Activated T-helper 1 cell treated with anti-CD3 and anti-CD28 coated beads, Interleukin-2, amount 50 U/mL, for 16 hours (primary cell): ENCODE data around the gene CHN1.

Experiments
- DNase-seq, 2 donors: peaks; one replicate each; pipeline ENCODE4 v3.0.0-alpha.2; 2020; ENCODE audit warnings: low read depth in 1 of 2, low spot score in 1 of 2

Gene CHN1

GRCh38 chr2:174877301-174877700, 127.9 kb downstream of the CHN1 start:
- no peak for DNase-seq

DNA sequence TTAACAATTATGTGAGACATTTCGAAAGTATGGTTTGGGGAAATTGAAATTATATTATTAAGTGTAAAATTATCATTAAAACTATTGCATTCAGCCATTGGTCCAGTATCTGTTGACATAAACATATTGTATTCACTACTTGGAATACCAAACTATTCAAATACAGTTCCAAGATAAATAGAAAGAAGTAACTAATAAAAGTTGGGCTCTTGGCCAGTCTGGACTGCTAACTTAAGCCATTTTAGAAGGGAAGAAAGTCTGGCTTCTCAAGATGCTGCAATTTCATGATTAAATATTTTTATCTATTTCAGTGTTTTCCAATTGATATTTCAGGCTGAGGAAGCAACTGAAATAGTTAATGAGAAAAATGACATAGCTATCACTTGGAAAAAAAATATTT, 131.1 kb downstream of the CHN1 start:
- no peak for DNase-seq

DNA sequence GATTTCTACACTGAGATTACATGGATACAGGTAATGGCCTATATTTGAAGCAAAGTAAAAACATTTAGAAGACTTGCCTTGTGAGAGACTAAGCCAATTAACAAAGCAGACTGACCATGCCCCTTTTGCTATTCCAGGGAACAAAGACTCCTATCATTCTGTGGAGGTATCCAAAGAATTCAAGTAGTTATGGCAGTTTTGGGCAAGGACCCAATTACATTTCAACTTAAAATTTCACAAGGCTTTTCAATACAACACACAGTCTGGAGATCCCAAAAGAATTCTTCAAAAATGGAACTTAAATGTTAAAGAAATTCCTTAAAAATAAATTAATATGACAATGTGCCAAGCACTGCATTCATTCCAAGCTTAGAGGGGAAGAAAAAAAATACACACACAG, 131.7 kb downstream of the CHN1 start:
- no peak for DNase-seq

DNA sequence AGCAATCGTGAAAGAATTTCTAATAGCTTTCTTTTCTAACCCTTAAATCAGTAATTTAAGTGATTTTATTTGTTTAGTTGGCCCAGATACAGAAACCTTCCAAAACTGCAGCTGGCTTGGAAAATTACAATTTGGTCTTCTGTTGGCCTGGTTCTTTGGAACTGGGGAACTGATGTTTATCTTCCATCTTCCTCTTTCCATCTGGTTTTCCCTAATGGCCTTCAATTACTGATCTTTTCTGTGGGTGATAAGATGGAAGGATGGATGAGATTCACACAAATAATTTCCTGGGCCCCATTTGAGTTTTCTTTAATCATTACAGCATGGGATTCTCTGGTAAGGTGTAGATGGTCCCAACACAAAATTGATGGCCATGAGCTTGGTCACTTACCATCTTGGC, 134.4 kb downstream of the CHN1 start:
- no peak for DNase-seq

DNA sequence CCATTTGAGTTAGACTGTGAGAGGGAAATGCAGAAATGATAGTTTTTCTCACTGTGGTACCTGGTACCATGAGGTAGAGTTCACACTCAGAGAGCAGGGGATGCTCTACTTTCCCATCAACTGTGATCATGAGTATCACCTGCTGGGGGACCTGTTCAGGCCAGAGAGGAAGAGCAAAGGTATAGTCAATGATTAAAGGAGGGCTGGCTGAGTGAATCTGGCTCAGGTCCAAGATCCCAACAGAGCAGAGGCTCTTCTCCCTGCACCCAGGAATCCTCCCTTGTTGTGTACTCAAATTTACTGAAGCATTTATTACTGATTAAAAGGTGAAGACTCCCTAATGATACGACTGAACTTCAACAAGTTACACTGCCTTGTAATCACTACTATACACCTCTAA, 136.3 kb downstream of the CHN1 start:
- no peak for DNase-seq

DNA sequence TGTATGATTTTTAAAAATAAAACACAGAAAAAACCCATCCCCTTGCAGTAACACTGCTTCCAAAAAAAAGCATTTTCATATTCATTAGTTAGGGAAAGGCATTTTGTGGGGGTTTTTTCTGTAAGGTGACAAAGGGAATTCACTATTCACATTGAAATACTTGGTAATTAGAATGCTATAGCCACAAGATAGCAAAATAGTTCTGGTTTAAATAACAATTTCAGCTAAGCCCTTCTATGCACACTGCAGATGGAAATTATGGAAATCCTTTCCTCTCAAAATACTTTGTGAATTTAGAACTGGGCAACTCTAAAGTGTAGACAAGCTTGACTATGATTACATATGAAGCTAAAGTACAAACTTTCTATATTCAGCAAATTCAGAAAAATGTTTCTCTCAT, 138.8 kb downstream of the CHN1 start:
- DNase-seq = no peak

DNA sequence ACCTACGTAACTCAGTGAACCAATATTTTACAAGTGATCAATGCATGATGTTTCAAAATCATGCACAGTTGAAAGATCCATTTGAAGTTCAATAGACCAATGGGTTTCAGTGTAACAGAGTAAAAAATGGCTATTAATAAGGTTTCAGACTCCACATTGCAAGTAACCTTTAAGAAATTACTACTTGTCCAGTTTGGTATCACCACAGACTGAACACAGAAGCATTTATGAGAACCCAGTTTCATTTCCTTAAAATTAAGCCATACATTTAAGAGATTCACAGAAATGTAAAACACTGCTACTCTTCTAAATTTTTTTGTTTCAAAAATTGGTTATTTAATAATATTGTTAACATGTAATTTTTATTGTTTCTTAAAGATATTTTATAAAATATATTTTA, 142.0 kb downstream of the CHN1 start:
- no peak for DNase-seq

GRCh38 chr2:174859563-174860169, 145.5 kb downstream of the CHN1 start:
- no peak for DNase-seq

DNA sequence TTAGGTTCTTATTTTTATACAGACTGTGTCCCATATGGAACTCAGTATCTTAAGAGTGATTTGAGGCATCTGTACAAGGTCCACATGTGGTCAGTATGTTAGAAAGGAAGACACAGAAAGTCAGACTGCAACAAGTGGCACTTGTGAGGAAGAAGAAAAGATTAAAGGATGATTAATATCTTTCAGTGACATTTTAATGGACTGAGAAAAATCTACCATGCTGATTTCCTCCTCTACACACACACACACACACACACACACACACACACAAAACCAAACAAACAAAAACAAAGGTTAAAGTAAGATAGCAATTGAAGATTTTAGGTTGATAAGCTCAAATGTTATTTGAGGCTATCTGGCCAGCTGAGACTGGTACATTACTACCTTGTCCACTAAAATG, 146.4 kb downstream of the CHN1 start:
- no peak for DNase-seq

DNA sequence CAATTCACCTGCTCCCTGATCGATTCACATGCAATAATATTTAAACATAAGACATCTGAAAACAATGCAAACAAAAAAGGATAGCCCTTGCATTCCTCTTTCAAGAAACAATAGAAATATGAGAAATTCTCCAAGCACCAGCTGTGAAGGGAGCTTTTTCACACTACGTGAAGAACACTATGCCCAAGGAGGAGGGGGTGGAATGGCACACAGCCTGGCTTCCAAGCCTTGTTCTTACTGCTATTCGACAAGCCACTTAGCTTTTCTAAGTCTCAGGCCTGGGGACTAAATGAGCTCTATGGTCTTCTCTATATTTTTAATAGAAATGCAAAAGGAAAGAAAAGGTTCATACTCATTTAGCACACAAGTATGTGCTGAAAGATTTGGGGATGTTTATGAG, 148.7 kb downstream of the CHN1 start:
- no peak for DNase-seq

- DNase-seq = no peak
Measured at GRCh38 chr2:174846941-174847938, 157.9 kb downstream of the CHN1 start.

- no peak for DNase-seq
Measured at GRCh38 chr2:174846218-174846617, 159.0 kb downstream of the CHN1 start.

DNA sequence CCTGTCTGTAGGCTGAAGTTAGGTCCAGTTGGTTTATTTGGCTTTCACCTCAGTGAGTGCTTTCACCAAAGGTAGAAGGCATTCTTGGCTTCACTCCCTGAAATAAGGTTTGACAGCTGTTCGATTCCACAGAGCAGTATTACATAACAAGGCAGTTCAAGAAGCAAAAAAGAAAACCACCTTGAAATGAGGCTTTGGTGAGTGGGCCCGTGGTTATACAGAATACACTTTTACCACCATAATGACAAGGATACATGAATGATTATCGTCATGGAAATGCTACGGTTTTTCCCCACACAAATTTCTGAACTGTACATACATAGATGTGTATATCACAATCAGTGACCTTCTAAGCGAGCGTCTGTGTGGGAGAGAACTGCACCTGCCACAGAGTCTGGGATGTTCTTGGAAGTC, 160.9 kb downstream of the CHN1 start:
- no peak for DNase-seq

GRCh38 chr2:174842496-174842895, 162.7 kb downstream of the CHN1 start:
- no peak for DNase-seq

DNA sequence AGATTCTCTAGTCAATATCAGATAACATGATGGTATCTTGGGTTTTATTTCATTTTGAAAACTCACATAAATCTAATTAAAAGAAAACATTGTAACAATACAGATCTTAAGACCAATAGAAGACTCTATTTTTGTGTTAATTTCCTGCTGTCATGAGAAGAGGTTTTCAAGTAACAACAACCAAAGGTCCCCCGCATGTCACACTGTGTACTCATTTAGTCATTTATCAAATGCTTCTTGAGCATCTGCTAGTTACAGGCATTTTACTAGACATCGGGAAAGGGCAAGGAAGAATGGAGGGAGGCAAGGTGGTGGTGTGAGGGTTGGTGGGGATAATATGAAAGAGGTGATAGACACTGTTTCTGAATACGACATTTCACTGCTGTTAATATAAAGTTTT, 163.2 kb downstream of the CHN1 start:
- no peak for DNase-seq

DNA sequence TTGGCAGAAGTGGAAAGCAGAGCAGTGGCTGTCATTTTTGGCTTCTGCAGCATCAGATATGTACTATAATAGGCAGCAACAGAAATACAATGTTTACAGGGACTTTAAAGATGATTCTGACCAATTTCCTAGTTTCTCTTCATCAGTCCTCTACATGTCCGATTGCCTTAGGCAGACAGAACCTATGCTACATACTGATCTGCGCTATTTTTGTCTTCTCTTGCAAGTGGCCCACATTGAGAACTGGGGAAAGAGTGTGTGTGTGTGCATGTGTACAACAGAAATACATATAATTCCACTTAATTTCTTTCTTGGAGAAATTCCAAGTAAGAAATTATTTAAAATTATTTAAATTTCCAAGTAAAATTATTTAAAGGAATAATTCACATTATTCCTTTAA, 163.8 kb downstream of the CHN1 start:
- no peak for DNase-seq

DNA sequence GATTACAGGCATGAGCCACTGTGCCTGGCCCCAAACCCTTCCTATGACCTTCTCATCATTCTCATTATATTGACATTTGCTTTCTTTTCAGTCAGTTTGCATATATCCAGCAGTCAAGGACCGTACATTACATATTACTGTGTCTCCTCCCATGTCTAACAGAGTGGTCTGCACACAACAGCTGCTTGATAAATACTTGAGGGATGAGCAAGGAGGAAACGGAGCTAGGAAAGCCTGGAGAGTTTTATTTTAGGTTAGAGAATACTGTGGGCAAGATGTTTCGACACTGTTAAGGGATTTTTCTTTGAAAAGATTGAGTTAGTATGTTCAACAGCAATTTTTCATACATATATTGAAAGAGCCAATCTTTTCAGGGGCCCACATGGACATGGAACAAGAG, 164.7 kb downstream of the CHN1 start:
- no peak for DNase-seq

- DNase-seq = no peak
Measured at GRCh38 chr2:174839662-174840061, 165.5 kb downstream of the CHN1 start.

- no peak for DNase-seq
Measured at GRCh38 chr2:174836995-174837390, 168.2 kb downstream of the CHN1 start.

GRCh38 chr2:174836377-174836994, 168.7 kb downstream of the CHN1 start:
- no peak for DNase-seq

DNA sequence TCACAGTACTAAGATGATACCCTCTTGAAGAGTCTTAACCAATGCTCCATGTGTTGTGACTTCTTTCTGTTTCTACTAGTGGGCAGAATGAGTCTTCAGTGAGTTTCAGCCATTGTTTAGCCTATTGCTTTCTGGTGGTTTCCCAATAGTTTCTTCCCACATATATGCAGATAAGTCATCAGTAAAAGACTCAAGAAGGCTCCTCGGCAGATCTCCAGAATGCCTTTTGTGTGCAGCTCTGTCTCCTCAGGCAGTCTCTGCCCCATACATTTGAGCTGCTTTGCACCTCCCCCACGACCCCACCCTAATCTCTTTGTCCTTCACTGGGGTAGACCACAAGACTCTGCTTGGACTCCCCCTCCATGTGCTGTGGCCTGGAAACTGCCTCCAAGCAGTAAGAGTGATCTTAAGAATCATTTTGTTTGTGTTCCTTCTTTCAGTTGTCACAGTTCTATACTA, 169.4 kb downstream of the CHN1 start:
- DNase-seq = no peak

DNA sequence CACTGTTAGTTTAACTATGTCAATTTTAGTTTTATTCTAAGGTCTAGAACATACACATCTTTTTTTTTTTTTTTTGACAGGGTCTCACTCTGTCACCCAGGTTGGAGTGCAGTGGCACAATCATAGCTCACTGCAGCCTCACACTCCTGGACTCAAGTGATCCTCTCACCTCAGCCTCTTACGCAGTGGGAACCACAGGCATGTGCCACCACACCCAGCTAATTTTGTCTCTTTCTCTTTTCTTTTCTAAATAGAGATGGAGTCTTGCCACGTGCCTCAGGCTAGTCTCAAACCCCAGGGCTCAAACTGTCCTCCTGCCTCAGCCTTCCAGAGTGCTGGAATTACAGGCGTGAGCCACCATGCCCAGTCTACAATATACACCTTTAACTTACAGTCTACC, 171.4 kb downstream of the CHN1 start:
- no peak for DNase-seq
